ENCODE measurements around the gene LAMB4.

LAMB4 gene, protein sequence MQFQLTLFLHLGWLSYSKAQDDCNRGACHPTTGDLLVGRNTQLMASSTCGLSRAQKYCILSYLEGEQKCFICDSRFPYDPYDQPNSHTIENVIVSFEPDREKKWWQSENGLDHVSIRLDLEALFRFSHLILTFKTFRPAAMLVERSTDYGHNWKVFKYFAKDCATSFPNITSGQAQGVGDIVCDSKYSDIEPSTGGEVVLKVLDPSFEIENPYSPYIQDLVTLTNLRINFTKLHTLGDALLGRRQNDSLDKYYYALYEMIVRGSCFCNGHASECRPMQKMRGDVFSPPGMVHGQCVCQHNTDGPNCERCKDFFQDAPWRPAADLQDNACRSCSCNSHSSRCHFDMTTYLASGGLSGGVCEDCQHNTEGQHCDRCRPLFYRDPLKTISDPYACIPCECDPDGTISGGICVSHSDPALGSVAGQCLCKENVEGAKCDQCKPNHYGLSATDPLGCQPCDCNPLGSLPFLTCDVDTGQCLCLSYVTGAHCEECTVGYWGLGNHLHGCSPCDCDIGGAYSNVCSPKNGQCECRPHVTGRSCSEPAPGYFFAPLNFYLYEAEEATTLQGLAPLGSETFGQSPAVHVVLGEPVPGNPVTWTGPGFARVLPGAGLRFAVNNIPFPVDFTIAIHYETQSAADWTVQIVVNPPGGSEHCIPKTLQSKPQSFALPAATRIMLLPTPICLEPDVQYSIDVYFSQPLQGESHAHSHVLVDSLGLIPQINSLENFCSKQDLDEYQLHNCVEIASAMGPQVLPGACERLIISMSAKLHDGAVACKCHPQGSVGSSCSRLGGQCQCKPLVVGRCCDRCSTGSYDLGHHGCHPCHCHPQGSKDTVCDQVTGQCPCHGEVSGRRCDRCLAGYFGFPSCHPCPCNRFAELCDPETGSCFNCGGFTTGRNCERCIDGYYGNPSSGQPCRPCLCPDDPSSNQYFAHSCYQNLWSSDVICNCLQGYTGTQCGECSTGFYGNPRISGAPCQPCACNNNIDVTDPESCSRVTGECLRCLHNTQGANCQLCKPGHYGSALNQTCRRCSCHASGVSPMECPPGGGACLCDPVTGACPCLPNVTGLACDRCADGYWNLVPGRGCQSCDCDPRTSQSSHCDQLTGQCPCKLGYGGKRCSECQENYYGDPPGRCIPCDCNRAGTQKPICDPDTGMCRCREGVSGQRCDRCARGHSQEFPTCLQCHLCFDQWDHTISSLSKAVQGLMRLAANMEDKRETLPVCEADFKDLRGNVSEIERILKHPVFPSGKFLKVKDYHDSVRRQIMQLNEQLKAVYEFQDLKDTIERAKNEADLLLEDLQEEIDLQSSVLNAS (N-terminal part only)

GRCh38 chr7:108130261-108130660, at the start of gene LAMB4:
Gene LAMB4, minus strand, starts transcription at chr7:108130361. Its CDS starts 7,197 bp downstream, at chr7:108123164.
- DNase-seq (ENCODE audit: low read depth, low spot score): no peak

- DNase-seq (ENCODE audit: low read depth, low spot score): no peak
Observed at GRCh38 chr7:108178398-108178797, 48.2 kb upstream of the LAMB4 start.

DNA sequence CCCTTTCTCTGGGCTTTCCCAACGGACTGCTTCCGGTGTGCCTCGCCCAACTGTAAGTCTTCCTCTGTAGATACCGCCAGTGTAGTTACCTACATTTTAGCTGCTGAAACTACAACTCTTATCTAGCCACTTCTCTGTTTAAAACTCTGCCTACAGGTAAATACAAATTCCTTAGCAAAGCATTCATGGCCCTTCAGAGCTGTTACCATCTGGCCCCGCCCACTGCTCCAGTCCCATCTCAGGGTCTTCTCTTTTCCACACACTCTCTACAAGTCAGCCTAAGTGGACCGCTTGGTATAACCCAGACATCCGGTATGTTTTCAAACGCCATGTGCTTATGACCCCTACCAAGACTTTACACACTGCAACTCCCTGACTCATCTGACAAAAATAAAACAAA, 41.0 kb upstream of the LAMB4 start:
- no peak for DNase-seq (ENCODE audit: low read depth, low spot score)

GRCh38 chr7:108170251-108170650, 40.1 kb upstream of the LAMB4 start:
- no peak for DNase-seq (ENCODE audit: low read depth, low spot score)

DNA sequence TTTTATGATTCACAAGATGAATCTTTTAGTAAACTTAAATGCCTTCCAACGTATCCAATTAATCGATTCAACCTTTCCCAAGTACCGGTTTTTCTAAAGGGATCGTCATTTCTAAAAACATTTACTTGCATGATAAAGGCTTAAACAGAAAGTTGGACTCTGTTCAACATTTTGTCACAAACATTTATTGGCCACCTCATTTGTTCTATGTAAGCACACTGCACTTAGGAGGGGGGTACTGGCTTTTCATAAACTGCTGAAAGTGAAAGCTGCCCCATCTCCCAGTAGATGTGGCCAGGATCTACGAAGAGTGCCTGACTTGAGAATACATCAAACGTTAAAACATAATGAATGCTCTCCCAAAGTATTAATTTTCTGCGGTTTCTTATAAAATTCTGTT, 37.3 kb upstream of the LAMB4 start:
- DNase-seq (ENCODE audit: low read depth, low spot score): no peak

- DNase-seq (ENCODE audit: low read depth, low spot score): no peak
Observed at GRCh38 chr7:108166687-108167086, 36.5 kb upstream of the LAMB4 start.

GRCh38 chr7:108165723-108166122, 35.6 kb upstream of the LAMB4 start:
- no peak for DNase-seq (ENCODE audit: low read depth, low spot score)

GRCh38 chr7:108164946-108165345, 34.8 kb upstream of the LAMB4 start:
- no peak for DNase-seq (ENCODE audit: low read depth, low spot score)

DNA sequence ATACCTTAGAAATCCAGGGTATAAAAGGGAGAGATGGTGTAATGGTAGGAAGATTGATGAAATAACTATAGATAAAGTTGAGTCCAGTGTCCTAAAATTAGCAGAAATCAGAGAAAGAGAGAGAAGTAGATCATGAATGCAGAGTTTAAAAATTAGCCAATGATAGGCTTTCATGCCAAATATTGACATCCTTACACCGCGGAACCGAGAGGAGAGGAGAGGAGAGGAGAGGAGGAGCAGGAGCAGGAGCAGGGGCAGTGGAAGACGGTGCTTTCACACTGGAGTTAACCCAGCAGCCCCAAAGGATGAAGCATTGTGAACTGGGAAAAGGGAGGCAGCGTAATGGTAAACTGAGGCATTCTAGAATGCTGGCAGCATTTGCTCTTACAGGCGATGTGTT, 34.2 kb upstream of the LAMB4 start:
- no peak for DNase-seq (ENCODE audit: low read depth, low spot score)

GRCh38 chr7:108158776-108159175, 28.6 kb upstream of the LAMB4 start:
- no peak for DNase-seq (ENCODE audit: low read depth, low spot score)

- no peak for DNase-seq (ENCODE audit: low read depth, low spot score)
Observed at GRCh38 chr7:108157606-108158335, 27.6 kb upstream of the LAMB4 start.

DNA sequence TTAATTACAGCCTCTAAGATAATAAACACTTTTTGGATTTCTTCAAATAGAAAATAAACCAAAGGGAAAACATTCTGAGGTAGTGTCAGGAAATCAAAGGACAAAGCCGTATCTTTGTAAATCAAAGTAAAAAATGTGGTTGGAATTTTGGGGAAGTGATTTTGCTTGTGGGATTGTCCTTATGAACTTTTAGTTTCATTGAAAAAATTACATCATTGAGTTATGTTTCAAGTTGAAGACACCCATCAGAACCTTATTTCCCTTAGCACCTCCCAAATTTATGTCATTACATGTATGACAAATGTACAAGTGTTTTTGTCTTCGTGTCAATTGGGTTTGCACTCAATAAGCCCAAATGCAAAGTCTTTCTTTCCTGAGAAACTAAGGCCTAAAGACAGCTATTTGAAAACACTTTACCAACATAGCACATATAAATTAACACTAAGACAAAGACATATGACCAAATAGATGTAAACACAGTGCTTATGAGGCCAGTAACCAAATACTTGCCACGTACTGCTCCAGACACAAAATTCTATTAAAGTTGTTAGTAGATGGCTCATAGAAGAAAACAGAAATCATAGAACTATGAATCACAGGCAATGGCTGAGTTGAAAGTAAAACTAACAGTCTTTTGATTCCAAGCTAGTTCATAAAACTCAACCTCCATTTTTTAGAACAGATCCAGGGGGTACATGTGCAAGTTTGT, 26.9 kb upstream of the LAMB4 start:
- DNase-seq (ENCODE audit: low read depth, low spot score): no peak

- no peak for DNase-seq (ENCODE audit: low read depth, low spot score)
Observed at GRCh38 chr7:108152198-108152597, 22.0 kb upstream of the LAMB4 start.

DNA sequence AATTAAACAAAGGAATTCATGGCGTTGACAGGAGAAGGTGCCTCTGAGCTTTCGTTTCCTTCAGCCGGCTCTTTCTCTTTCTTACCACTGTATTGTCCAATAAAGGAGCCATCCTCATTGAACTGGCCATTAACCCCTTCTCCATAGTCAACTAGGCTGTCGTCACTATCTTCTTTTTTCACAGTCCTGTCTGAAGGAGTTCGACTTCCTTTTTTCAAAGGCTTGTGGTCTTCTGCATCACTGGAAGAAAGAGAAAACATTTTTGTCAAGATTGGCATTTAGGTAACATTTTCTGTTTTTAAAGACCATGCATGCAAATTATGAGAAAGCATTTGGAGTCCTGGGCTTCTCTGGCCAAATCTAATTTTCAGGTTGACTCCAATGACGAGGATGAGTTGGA, 19.7 kb upstream of the LAMB4 start:
- no peak for DNase-seq (ENCODE audit: low read depth, low spot score)

- DNase-seq (ENCODE audit: low read depth, low spot score): no peak
Observed at GRCh38 chr7:108149119-108149518, 19.0 kb upstream of the LAMB4 start.

DNA sequence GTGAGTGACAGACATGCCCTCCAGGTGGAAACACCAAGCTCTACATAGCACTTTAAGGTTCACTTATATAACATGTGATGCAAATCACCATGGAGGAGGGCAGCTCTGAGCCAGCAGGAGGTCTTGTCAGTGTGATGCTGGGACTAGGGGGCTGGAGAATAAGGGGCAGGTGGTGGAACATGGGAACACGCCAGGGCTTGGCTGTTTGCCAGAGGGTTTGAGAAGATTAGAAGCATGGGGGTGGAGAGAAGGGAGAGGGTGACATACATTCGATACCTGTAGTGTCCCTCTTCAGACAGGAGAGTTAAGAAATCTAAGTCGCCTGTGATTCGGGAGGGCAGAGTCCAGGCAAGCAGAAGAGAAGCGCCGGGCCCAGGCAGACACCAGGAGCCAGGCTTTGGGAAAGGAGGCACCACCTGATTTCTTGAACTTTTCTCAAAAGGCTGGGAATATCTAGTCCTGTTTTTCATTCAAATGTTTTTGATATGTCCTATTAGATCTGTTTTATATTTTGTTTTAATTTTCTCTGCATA, 16.9 kb upstream of the LAMB4 start:
- no peak for DNase-seq (ENCODE audit: low read depth, low spot score)

DNA sequence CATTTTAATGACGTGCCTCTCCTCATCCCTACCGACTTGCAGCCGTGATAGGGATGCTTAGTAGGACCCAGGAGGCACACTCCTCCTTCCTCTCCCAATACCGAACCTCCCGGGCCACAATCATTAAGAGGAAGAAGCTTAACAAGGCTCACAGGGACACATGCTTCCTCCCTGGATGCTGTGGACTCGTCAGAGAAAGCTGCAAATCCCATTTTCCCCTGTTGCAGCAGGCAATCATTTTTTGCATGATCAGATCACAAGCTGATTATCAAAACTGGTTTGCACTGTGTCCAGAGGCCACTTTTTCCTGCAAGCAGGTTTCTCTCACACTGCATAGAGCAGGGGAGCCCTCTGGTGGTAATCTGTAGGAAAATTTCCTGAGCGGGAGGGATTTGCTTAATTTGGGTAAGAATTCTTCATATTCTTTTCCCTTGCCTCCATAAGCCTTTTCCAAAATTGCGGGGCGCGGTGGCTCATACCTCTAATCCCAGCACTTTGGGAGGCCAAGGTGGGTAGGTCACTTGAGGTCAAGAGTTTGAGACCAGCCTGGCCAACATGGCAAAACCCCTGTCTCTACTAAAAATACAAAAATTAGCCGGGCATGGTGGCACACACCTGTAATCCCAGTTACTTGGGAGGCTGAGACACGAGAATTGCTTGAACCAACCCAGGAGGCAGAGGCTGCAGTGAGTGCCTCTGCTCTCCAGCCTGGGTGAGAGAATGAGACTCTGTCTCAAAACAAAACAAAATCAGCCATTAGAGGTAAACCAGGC, 16.1 kb upstream of the LAMB4 start:
- DNase-seq (ENCODE audit: low read depth, low spot score): no peak

- DNase-seq (ENCODE audit: low read depth, low spot score): no peak
Observed at GRCh38 chr7:108145401-108145800, 15.2 kb upstream of the LAMB4 start.

- no peak for DNase-seq (ENCODE audit: low read depth, low spot score)
Observed at GRCh38 chr7:108144931-108145330, 14.8 kb upstream of the LAMB4 start.
